ENCODE measurements around the gene ALDH7A1.
"Not testable (repeated sequence)": the region's sequence is repeated elsewhere in the genome, so short reads cannot be mapped to it uniquely, and the experiment has no call there.

ALDH7A1 gene

DNA sequence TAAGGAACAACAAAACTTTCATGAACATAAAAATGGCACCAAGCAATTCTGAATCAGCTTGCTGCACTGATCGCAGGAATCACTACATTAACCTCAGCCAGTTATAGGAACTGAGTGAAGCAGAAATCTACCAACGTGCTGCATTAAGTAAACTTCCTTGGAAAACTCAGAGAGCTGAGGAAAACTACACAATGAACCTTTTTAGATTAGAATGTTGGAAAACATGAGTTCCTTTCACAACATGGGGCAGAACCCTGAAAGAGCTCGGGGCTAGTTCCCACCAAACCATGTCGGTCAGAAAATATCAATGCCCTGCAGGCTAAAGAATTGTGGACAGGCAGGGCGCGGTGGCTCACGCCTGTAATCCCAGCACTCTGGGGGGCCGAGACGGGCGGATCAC lies 19.4 kb downstream of the ALDH7A1 start:
- Histone ChIP-seq H3K9me3 (ENCODE audit: control insufficient read depth in 2 of 2, low read length in 2 of 2) (no peaks in the 10 kb centered on the region), H3K36me3 (ENCODE audit: control insufficient read depth in 2 of 2, insufficient read depth in 2 of 2, low read length in 2 of 2) (peaks cover 8 to 19% of the 10 kb centered on the region in 2 donors), H3K27me3 (ENCODE audit: control insufficient read depth in 2 of 2, insufficient read depth in 2 of 2, low read length in 2 of 2) (no peaks in the 10 kb centered on the region), H3K27ac (ENCODE audit: low read depth in 2 of 2, low read length in 2 of 2) (no peak overlapping the region), H3K4me3 (ENCODE audit: low read length in 2 of 2) (no peak overlapping the region), H3K4me1 (ENCODE audit: control insufficient read depth in 2 of 2, insufficient read depth in 2 of 2, low read length in 2 of 2) (no peaks in the 10 kb centered on the region), H3K9ac (ENCODE audit: low read depth in 1 of 2, low read length in 2 of 2) (no peak overlapping the region)

DNA sequence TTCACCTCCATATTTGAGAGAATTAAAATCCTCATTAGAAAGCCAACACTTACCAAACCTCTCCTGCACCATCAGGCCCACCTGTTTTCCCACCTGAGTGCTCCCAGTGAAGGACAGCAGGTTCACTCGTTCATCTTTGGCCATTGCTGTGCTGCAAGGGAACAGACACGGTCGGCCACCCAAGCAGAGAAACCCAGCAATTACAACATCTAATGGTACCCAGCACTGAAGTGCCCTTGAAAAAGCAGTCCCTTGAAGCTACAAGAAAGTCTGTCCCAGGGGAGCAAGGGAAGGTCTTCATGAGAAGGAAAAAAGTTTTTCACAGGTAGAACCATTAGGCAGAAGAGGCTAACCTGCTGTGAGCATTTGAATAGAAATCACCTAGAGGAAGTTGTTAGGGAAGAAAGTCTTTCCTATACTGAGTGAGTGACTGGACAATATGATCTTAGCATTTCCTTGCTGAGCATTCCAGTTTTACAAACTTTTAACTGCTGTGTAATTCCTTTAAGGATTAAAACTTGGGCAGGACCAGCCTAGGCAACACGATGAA lies 26.7 kb downstream of the ALDH7A1 start:
- H3K4me1 ChIP-seq (ENCODE audit: control insufficient read depth in 2 of 2, insufficient read depth in 2 of 2, low read length in 2 of 2), result no peaks in the 10 kb centered on the region
- no peak overlapping the region for H3K4me3 ChIP-seq (ENCODE audit: low read length in 2 of 2)
- no peak overlapping the region for H3K9ac ChIP-seq (ENCODE audit: low read depth in 1 of 2, low read length in 2 of 2)
- no peaks in the 10 kb centered on the region for H3K9me3 ChIP-seq (ENCODE audit: control insufficient read depth in 2 of 2, low read length in 2 of 2)
- no peaks in the 10 kb centered on the region for H3K27me3 ChIP-seq (ENCODE audit: control insufficient read depth in 2 of 2, insufficient read depth in 2 of 2, low read length in 2 of 2)
- peaks cover 8 to 22% of the 10 kb centered on the region in 2 donors for H3K36me3 ChIP-seq (ENCODE audit: control insufficient read depth in 2 of 2, insufficient read depth in 2 of 2, low read length in 2 of 2)
- H3K27ac ChIP-seq (ENCODE audit: low read depth in 2 of 2, low read length in 2 of 2), result no peak overlapping the region

DNA sequence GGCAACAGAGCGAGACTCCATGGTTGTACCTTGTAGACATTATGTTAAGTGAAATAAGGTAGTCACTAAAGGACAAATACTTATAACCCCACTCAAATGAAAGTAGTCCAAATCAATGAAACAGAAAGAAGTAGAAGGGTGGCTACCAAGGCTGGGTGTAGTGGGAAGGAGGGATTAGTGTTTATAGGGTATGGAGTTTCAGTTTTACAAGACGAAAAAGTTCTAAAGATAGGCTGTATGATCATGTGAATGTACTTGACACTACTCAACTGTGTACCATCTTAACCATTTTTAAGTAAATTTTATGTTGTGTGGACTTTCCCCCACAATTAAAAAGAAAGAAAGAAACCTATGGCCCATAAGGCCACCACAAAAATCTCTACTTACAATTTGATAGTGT lies 32.2 kb downstream of the ALDH7A1 start:
- Histone ChIP-seq H3K9me3 (ENCODE audit: control insufficient read depth in 2 of 2, low read length in 2 of 2) (no peaks in the 10 kb centered on the region), H3K9ac (ENCODE audit: low read depth in 1 of 2, low read length in 2 of 2) (no peak overlapping the region), H3K27ac (ENCODE audit: low read depth in 2 of 2, low read length in 2 of 2) (no peak overlapping the region), H3K36me3 (ENCODE audit: control insufficient read depth in 2 of 2, insufficient read depth in 2 of 2, low read length in 2 of 2) (peaks cover 7 to 8% of the 10 kb centered on the region in 2 donors), H3K4me3 (ENCODE audit: low read length in 2 of 2) (no peak overlapping the region), H3K27me3 (ENCODE audit: control insufficient read depth in 2 of 2, insufficient read depth in 2 of 2, low read length in 2 of 2) (no peaks in the 10 kb centered on the region), H3K4me1 (ENCODE audit: control insufficient read depth in 2 of 2, insufficient read depth in 2 of 2, low read length in 2 of 2) (no peaks in the 10 kb centered on the region)

DNA sequence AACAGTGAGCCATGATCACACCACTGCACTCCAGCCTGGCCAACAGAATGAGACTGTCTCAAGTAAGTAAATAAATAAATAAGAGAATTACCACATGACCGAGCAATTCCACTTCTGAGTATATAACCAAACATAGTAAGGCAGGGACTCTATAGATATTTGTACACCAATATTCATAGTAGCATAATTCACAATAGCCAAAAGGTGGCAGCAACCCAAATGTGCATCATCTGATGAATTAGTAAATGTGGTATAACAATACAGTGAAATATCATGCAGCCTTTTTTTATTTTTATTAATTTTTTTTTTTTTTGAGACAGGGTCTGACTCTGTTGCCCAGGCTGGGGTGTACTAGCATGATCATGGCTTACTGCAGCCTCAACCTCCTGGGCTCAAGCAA lies 33.1 kb downstream of the ALDH7A1 start:
- H3K36me3 ChIP-seq (ENCODE audit: control insufficient read depth in 2 of 2, insufficient read depth in 2 of 2, low read length in 2 of 2), result peaks cover 7 to 8% of the 10 kb centered on the region in 2 donors
- H3K9ac ChIP-seq (ENCODE audit: low read depth in 1 of 2, low read length in 2 of 2), result no peak overlapping the region
- no peaks in the 10 kb centered on the region for H3K9me3 ChIP-seq (ENCODE audit: control insufficient read depth in 2 of 2, low read length in 2 of 2)
- no peak overlapping the region for H3K4me3 ChIP-seq (ENCODE audit: low read length in 2 of 2)
- no peak overlapping the region for H3K27ac ChIP-seq (ENCODE audit: low read depth in 2 of 2, low read length in 2 of 2)
- H3K27me3 ChIP-seq (ENCODE audit: control insufficient read depth in 2 of 2, insufficient read depth in 2 of 2, low read length in 2 of 2), result no peaks in the 10 kb centered on the region
- H3K4me1 ChIP-seq (ENCODE audit: control insufficient read depth in 2 of 2, insufficient read depth in 2 of 2, low read length in 2 of 2), result no peaks in the 10 kb centered on the region

DNA sequence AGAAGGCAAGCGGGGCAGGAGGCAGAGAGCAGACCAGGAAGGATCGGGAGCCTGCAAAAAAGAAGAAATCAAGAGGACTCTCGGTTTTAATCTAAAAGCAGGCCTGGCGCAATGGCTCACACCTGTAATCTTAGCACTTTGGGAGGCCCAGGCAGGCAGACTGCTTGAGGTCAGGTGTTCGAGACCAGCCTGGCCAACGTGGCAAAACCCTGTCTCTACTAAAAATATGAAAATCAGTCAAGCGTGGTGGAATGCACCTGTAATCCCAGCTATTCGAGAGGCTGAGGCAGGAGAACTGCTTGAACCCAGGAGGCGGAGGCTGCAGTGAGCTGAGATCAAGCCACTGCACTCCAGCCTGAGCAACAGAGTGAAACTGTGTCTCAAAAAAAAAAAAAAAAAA lies 39.9 kb downstream of the ALDH7A1 start:
- not testable (repeated sequence) for H3K27ac ChIP-seq (ENCODE audit: low read depth in 2 of 2, low read length in 2 of 2); H3K4me1 ChIP-seq (ENCODE audit: control insufficient read depth in 2 of 2, insufficient read depth in 2 of 2, low read length in 2 of 2); H3K27me3 ChIP-seq (ENCODE audit: control insufficient read depth in 2 of 2, insufficient read depth in 2 of 2, low read length in 2 of 2); H3K9ac ChIP-seq (ENCODE audit: low read depth in 1 of 2, low read length in 2 of 2); H3K9me3 ChIP-seq (ENCODE audit: control insufficient read depth in 2 of 2, low read length in 2 of 2); H3K4me3 ChIP-seq (ENCODE audit: low read length in 2 of 2)
- peaks cover 13 to 20% of the 10 kb centered on the region in 2 donors for H3K36me3 ChIP-seq (ENCODE audit: control insufficient read depth in 2 of 2, insufficient read depth in 2 of 2, low read length in 2 of 2)

DNA sequence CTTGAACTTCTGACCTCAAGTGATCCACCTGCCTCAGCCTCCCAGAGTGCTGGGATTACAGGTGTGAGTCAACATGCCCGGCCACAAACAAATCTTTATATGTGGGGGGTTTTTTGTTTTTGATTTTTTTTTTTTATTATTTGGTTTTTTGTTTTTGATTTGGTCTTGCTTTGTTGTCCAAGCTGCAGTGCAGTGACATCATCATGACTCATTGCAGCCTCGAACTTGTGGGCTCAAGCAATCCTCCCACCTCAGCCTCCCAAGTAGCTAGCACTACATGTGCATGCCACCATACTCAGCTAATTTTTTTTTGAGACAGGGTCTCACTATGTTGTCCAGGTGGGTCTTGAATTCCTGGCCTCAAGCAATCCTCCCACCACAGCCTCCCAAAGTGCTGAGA lies 42.4 kb downstream of the ALDH7A1 start:
- no peak overlapping the region for H3K27ac ChIP-seq (ENCODE audit: low read depth in 2 of 2, low read length in 2 of 2)
- H3K27me3 ChIP-seq (ENCODE audit: control insufficient read depth in 2 of 2, insufficient read depth in 2 of 2, low read length in 2 of 2), result no peaks in the 10 kb centered on the region
- H3K36me3 ChIP-seq (ENCODE audit: control insufficient read depth in 2 of 2, insufficient read depth in 2 of 2, low read length in 2 of 2), result peaks cover 13 to 17% of the 10 kb centered on the region in 2 donors
- no peaks in the 10 kb centered on the region for H3K9me3 ChIP-seq (ENCODE audit: control insufficient read depth in 2 of 2, low read length in 2 of 2)
- no peak overlapping the region for H3K4me3 ChIP-seq (ENCODE audit: low read length in 2 of 2)
- H3K4me1 ChIP-seq (ENCODE audit: control insufficient read depth in 2 of 2, insufficient read depth in 2 of 2, low read length in 2 of 2), result no peaks in the 10 kb centered on the region
- H3K9ac ChIP-seq (ENCODE audit: low read depth in 1 of 2, low read length in 2 of 2), result no peak overlapping the region

DNA sequence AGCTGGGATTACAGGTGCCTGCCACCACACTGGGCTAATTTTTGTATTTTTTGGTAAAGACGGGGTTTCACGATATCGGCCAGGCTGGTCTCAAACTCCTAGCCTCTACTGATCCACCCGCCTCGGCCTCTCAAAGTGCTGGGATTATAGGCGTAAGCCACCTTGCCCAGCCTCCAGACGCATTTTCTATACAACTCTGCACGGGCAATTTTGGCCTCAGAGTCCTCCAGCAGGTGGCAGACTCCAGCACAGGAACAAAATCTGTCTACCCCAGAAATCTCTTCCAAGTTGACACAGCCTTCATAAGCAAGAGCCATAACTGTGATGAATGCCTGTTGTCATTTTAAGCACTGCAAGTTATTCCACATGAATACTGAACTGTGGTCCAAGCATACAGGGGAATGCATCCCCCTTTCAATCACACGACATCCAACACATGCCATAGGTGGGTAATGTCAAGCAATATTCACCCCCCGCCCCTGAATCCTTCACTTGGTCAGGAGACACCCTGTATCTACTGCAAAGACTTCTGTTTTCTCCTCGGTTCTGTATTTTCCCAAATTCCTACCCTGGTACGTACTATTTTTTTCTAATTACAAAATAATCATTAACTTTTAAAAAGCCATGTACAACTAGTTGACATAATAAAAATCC lies 50.8 kb downstream of the ALDH7A1 start:
- Histone ChIP-seq H3K9me3 (ENCODE audit: control insufficient read depth in 2 of 2, low read length in 2 of 2) (no peaks in the 10 kb centered on the region), H3K27me3 (ENCODE audit: control insufficient read depth in 2 of 2, insufficient read depth in 2 of 2, low read length in 2 of 2) (no peaks in the 10 kb centered on the region), H3K4me1 (ENCODE audit: control insufficient read depth in 2 of 2, insufficient read depth in 2 of 2, low read length in 2 of 2) (peaks cover 0 to 3% of the 10 kb centered on the region in 2 donors), H3K9ac (ENCODE audit: low read depth in 1 of 2, low read length in 2 of 2) (no peak overlapping the region), H3K4me3 (ENCODE audit: low read length in 2 of 2) (no peak overlapping the region), H3K27ac (ENCODE audit: low read depth in 2 of 2, low read length in 2 of 2) (no peak overlapping the region), H3K36me3 (ENCODE audit: control insufficient read depth in 2 of 2, insufficient read depth in 2 of 2, low read length in 2 of 2) (peaks cover 2 to 8% of the 10 kb centered on the region in 2 donors)

DNA sequence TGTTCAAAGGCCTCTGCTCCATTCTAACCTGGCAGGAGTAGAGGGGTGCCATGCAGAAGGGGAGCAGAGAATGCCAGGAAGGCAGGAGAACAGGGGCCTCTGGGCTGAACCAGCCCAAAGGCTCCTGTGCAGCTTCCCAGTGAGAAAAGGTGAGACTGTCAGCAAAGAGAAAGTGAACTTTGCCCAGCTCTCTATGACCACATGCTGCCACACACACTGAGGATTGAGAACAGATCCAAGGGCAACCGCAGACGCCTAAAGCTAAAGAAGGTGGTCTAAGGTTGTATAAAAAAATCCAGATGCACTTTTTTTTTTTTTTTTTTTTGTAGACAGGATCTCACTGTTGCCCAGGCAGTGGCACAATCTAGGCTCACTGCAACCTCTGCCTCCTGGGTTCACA lies 51.4 kb downstream of the ALDH7A1 start:
- H3K4me3 ChIP-seq (ENCODE audit: low read length in 2 of 2), result no peak overlapping the region
- H3K9me3 ChIP-seq (ENCODE audit: control insufficient read depth in 2 of 2, low read length in 2 of 2), result no peaks in the 10 kb centered on the region
- H3K27me3 ChIP-seq (ENCODE audit: control insufficient read depth in 2 of 2, insufficient read depth in 2 of 2, low read length in 2 of 2), result no peaks in the 10 kb centered on the region
- peaks cover 2 to 8% of the 10 kb centered on the region in 2 donors for H3K36me3 ChIP-seq (ENCODE audit: control insufficient read depth in 2 of 2, insufficient read depth in 2 of 2, low read length in 2 of 2)
- peaks cover 0 to 8% of the 10 kb centered on the region in 2 donors for H3K4me1 ChIP-seq (ENCODE audit: control insufficient read depth in 2 of 2, insufficient read depth in 2 of 2, low read length in 2 of 2)
- no peak overlapping the region for H3K27ac ChIP-seq (ENCODE audit: low read depth in 2 of 2, low read length in 2 of 2)
- H3K9ac ChIP-seq (ENCODE audit: low read depth in 1 of 2, low read length in 2 of 2), result no peak overlapping the region

DNA sequence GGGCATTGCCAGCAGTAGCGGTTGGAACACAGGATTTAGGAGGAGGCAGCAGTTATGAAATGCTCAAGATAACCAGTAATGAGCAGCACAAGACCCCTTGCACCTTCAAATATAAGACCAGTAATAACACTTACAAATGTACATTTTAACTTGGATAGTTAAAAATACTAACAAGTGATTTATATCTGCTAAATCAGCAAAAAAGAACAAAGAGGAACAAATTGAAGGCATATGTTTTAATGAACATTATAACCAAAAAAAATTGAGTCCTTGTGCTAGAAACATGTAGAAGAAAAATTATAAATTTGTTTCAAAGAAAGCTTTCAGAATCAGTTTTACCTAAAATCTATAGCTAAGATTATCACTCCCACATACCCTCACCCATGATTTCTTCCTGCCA lies 52.0 kb downstream of the ALDH7A1 start:
- no peak overlapping the region for H3K9ac ChIP-seq (ENCODE audit: low read depth in 1 of 2, low read length in 2 of 2)
- peaks cover 0 to 9% of the 10 kb centered on the region in 2 donors for H3K4me1 ChIP-seq (ENCODE audit: control insufficient read depth in 2 of 2, insufficient read depth in 2 of 2, low read length in 2 of 2)
- peaks cover 2 to 8% of the 10 kb centered on the region in 2 donors for H3K36me3 ChIP-seq (ENCODE audit: control insufficient read depth in 2 of 2, insufficient read depth in 2 of 2, low read length in 2 of 2)
- no peak overlapping the region for H3K4me3 ChIP-seq (ENCODE audit: low read length in 2 of 2)
- no peak overlapping the region for H3K27ac ChIP-seq (ENCODE audit: low read depth in 2 of 2, low read length in 2 of 2)
- H3K27me3 ChIP-seq (ENCODE audit: control insufficient read depth in 2 of 2, insufficient read depth in 2 of 2, low read length in 2 of 2), result no peaks in the 10 kb centered on the region
- H3K9me3 ChIP-seq (ENCODE audit: control insufficient read depth in 2 of 2, low read length in 2 of 2), result no peaks in the 10 kb centered on the region

DNA sequence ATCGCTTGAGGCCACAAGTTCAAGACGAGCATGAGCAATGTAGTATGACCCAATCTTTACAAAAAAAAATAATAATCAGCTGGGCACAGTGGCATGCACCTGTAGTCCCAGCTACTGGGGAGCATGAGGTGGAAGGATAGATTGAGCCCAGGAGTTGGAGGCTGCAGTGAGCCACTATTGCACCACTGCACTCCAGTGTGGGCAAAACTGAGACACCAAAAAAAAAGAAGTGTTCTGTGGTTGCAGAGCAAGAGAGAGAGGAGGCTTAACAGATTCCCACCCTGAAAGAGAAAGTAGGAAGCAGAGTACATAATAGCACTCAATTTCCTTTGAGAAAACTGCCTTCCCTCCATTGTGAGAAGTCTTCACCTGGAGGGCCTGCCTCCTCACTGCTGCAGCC lies 52.6 kb downstream of the ALDH7A1 start:
- H3K4me1 ChIP-seq (ENCODE audit: control insufficient read depth in 2 of 2, insufficient read depth in 2 of 2, low read length in 2 of 2), result peaks cover 0 to 9% of the 10 kb centered on the region in 2 donors
- no peaks in the 10 kb centered on the region for H3K27me3 ChIP-seq (ENCODE audit: control insufficient read depth in 2 of 2, insufficient read depth in 2 of 2, low read length in 2 of 2)
- no peak overlapping the region for H3K4me3 ChIP-seq (ENCODE audit: low read length in 2 of 2)
- H3K9me3 ChIP-seq (ENCODE audit: control insufficient read depth in 2 of 2, low read length in 2 of 2), result no peaks in the 10 kb centered on the region
- H3K9ac ChIP-seq (ENCODE audit: low read depth in 1 of 2, low read length in 2 of 2), result no peak overlapping the region
- H3K36me3 ChIP-seq (ENCODE audit: control insufficient read depth in 2 of 2, insufficient read depth in 2 of 2, low read length in 2 of 2), result peaks cover 2 to 8% of the 10 kb centered on the region in 2 donors
- H3K27ac ChIP-seq (ENCODE audit: low read depth in 2 of 2, low read length in 2 of 2), result no peak overlapping the region
